ENCODE results near the gene LRRTM2. TPM values are rescaled to one million over a fixed set of nuclear protein-coding genes. Genes with fewer than 3 reads are reported as not detected.

LRRTM2 gene
- total RNA-seq, 1 donor from 2014 or later = 0.59 TPM

DNA sequence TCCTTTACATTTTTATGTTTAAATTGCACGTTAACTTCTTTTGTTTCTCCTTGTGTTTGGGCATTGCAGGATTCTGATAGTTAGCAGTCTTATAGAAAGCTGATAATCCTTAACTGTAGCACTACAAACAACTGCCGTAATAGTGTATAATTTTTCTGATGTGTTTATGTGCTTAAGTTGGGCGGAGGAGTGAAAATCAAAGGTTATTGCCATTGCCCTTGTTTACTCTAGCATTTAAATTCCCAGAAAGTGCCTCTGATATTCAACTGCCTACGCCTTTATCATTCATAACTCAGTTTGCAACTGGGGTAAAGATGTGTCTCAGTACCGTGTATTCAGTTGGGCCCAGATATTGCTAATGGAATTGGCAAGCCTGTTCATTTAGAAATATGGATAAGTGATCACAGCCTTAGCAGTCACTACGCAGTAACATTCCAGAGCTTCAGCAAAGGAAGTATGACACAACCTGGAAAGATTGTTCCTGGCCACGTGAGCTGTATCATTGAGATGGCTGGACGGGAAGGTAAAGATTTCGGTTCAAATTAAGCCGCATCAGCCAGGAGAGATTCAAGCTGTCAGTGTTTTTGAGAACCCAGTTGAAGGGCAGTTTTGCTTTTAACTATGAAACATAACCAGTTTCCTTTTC lies 28.1 kb upstream of the LRRTM2 start:
- no peak overlapping the region for H3K4me3 Mint-ChIP-seq (ENCODE audit: low read depth)
- H3K9me3 Mint-ChIP-seq = peaks cover 5% of the 10 kb centered on the region
- intact Hi-C loops (cut with micrococcal nuclease) = no loop called here
- peaks cover 54% of the 10 kb centered on the region for H3K36me3 Mint-ChIP-seq (ENCODE audit: low read depth)
- H3K4me1 Mint-ChIP-seq (ENCODE audit: low read depth) = peaks cover 29% of the 10 kb centered on the region
- peaks cover 19% of the 10 kb centered on the region for H3K27me3 Mint-ChIP-seq (ENCODE audit: low read depth)
- H3K27ac Mint-ChIP-seq = no peak overlapping the region
- no peak for DNase-seq (ENCODE audit: low spot score)

DNA sequence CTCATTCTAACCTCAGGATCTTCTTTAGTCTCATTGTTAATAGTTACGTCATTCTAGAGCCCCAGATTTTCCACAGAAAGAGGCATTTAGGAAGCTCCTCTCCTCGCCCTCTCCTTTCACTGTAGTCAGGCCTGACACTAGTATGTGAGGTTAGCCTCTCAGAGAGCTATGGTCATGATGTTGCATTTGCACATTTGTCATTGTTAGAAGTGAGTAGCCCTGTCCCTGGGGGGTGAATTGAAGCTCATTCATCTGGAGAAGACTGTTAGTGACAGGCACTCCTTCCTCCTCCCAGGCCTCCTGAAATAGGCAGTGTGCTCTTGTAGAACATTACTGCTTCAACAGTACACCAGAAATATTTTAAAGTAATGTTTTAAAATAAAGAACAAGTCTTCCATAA lies 26.6 kb upstream of the LRRTM2 start:
- H3K4me1 Mint-ChIP-seq (ENCODE audit: low read depth) = peaks cover 29% of the 10 kb centered on the region
- intact Hi-C loops (cut with micrococcal nuclease) = no loop called here
- peaks cover 59% of the 10 kb centered on the region for H3K36me3 Mint-ChIP-seq (ENCODE audit: low read depth)
- H3K9me3 Mint-ChIP-seq = peaks cover 5% of the 10 kb centered on the region
- no peak for DNase-seq (ENCODE audit: low spot score)
- H3K27ac Mint-ChIP-seq = no peak overlapping the region
- no peak overlapping the region for H3K4me3 Mint-ChIP-seq (ENCODE audit: low read depth)
- peaks cover 19% of the 10 kb centered on the region for H3K27me3 Mint-ChIP-seq (ENCODE audit: low read depth)

GRCh38 chr5:138900281-138900965 lies 25.3 kb upstream of the LRRTM2 start:
- Mint-ChIP-seq H3K27me3 (ENCODE audit: low read depth) (peaks cover 19% of the 10 kb centered on the region), H3K9me3 (peaks cover 5% of the 10 kb centered on the region), H3K4me3 (ENCODE audit: low read depth) (no peak overlapping the region), H3K36me3 (ENCODE audit: low read depth) (peaks cover 48% of the 10 kb centered on the region), H3K4me1 (ENCODE audit: low read depth) (peaks cover 29% of the 10 kb centered on the region), H3K27ac (no peak overlapping the region)
- no peak for DNase-seq (ENCODE audit: low spot score)
- intact Hi-C loops (cut with micrococcal nuclease) = loop anchor here (1.0 kb wide), 1 partner anchor 259 kb away; no protein-coding TSS in a partner anchor

DNA sequence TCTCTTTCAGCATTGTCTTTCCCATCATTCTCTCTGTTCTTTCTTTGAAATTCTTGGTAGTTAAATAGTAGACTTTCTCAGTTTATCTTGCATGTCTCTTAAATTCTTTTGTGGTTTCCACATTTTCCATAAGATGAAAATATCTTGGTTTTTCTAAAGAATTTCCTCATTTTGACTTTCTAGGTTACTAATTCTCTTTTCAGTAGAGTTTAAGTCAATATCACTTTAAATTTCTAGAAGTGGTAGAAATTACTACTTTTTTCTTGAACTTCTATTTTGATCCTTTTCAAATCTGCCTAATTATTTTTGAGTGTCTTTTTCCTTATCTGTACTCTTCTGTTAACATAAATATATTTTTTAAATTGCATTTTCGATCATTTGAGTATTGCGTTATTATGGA lies 23.6 kb upstream of the LRRTM2 start:
- peaks cover 5% of the 10 kb centered on the region for H3K9me3 Mint-ChIP-seq
- peaks cover 45% of the 10 kb centered on the region for H3K36me3 Mint-ChIP-seq (ENCODE audit: low read depth)
- peaks cover 29% of the 10 kb centered on the region for H3K4me1 Mint-ChIP-seq (ENCODE audit: low read depth)
- intact Hi-C loops (cut with micrococcal nuclease) = no loop called here
- peaks cover 19% of the 10 kb centered on the region for H3K27me3 Mint-ChIP-seq (ENCODE audit: low read depth)
- no peak overlapping the region for H3K4me3 Mint-ChIP-seq (ENCODE audit: low read depth)
- H3K27ac Mint-ChIP-seq = no peak overlapping the region
- DNase-seq (ENCODE audit: low spot score) = no peak

DNA sequence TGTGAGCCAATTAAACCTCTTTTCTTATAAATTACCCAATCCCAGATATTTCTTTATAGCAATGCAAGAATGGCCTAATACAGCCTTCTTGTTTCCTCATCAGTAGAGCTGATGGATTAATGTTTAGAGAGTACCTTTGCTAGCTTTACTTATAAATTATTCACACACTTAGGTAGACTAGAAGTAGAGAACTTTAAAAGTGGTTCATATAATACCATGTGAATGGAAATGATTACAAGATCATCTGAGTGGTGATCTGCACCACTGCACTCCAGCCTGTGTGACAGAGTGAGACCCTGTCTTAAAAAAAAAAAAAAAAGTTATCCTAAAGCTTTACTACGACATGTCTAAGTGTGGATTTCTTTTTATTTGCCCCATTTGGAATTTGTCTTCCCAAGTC lies 23.2 kb upstream of the LRRTM2 start:
- DNase-seq (ENCODE audit: low spot score) = no peak
- peaks cover 19% of the 10 kb centered on the region for H3K27me3 Mint-ChIP-seq (ENCODE audit: low read depth)
- no peak overlapping the region for H3K4me3 Mint-ChIP-seq (ENCODE audit: low read depth)
- peaks cover 29% of the 10 kb centered on the region for H3K4me1 Mint-ChIP-seq (ENCODE audit: low read depth)
- peaks cover 42% of the 10 kb centered on the region for H3K36me3 Mint-ChIP-seq (ENCODE audit: low read depth)
- intact Hi-C loops (cut with micrococcal nuclease) = no loop called here
- H3K27ac Mint-ChIP-seq = no peak overlapping the region
- H3K9me3 Mint-ChIP-seq = peaks cover 5% of the 10 kb centered on the region

DNA sequence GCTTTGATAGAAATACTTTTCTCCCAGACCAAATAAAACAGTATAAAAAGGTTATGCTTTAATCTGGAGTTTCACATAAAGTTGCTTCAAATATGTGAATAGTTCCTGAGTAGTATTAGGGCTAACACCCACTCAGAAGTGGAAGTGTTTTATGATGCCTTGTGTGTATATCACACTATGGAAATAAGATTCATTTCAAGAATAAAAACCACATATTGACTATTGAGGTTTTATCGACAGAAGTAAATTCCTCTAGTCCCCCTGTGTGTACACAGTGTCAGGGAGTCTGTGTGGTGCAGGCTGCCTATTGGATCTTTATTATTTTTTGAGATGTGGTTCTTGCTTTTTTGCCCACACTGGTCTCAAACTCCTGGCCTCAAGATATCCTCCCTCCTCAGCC lies 20.8 kb upstream of the LRRTM2 start:
- peaks cover 32% of the 10 kb centered on the region for H3K36me3 Mint-ChIP-seq (ENCODE audit: low read depth)
- intact Hi-C loops (cut with micrococcal nuclease) = no loop called here
- no peak for DNase-seq (ENCODE audit: low spot score)

GRCh38 chr5:138890644-138891043 lies 15.5 kb upstream of the LRRTM2 start:
- H3K36me3 Mint-ChIP-seq (ENCODE audit: low read depth) = peaks cover 51% of the 10 kb centered on the region
- DNase-seq (ENCODE audit: low spot score) = no peak

More for the DNA sequence above, 20.8 kb upstream of the LRRTM2 start:
- Mint-ChIP-seq H3K4me1 (ENCODE audit: low read depth) (peaks cover 23% of the 10 kb centered on the region), H3K27ac (no peak overlapping the region), H3K9me3 (peaks cover 8% of the 10 kb centered on the region), H3K27me3 (ENCODE audit: low read depth) (peaks cover 9% of the 10 kb centered on the region), H3K4me3 (ENCODE audit: low read depth) (no peak overlapping the region)

GRCh38 chr5:138889994-138890393 lies 14.9 kb upstream of the LRRTM2 start:
- no peaks in the 10 kb centered on the region for H3K27me3 Mint-ChIP-seq (ENCODE audit: low read depth)
- no peak for DNase-seq (ENCODE audit: low spot score)
- H3K27ac Mint-ChIP-seq = no peak overlapping the region
- H3K4me1 Mint-ChIP-seq (ENCODE audit: low read depth) = no peaks in the 10 kb centered on the region
- H3K9me3 Mint-ChIP-seq = peaks cover 17% of the 10 kb centered on the region
- peaks cover 48% of the 10 kb centered on the region for H3K36me3 Mint-ChIP-seq (ENCODE audit: low read depth)
- H3K4me3 Mint-ChIP-seq (ENCODE audit: low read depth) = no peak overlapping the region
- intact Hi-C loops (cut with micrococcal nuclease) = no loop called here

More at GRCh38 chr5:138890644-138891043, 15.5 kb upstream of the LRRTM2 start:
- no peaks in the 10 kb centered on the region for H3K27me3 Mint-ChIP-seq (ENCODE audit: low read depth)
- no peak overlapping the region for H3K4me3 Mint-ChIP-seq (ENCODE audit: low read depth)
- no peaks in the 10 kb centered on the region for H3K4me1 Mint-ChIP-seq (ENCODE audit: low read depth)
- intact Hi-C loops (cut with micrococcal nuclease) = no loop called here
- peaks cover 17% of the 10 kb centered on the region for H3K9me3 Mint-ChIP-seq
- no peak overlapping the region for H3K27ac Mint-ChIP-seq

DNA sequence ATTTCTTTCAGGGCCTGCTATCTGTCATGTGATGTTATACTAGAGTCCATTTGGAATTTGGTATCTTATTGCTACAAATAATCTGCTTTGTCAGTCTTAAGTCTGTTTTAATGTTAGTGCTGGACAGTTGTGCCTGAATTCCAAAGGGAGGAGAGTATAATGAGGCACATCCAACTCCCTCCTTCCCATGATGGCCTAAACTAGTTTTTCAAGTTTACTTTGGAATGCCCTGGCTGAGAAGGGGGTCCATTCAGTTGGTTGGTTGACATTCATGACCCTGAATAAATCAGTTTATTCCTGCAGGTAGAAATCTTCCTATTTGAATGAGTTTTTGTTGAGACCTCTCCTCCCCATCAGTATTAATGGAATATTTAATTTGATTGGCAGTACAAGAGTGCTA lies 9.4 kb upstream of the LRRTM2 start:
- Mint-ChIP-seq H3K36me3 (ENCODE audit: low read depth) (peaks cover 28% of the 10 kb centered on the region), H3K27me3 (ENCODE audit: low read depth) (peaks cover 6% of the 10 kb centered on the region), H3K4me1 (ENCODE audit: low read depth) (peaks cover 2% of the 10 kb centered on the region), H3K4me3 (ENCODE audit: low read depth) (no peak overlapping the region), H3K9me3 (peaks cover 2% of the 10 kb centered on the region), H3K27ac (no peak overlapping the region)
- intact Hi-C loops (cut with micrococcal nuclease) = no loop called here
- no peak for DNase-seq (ENCODE audit: low spot score)

GRCh38 chr5:138884094-138884493 lies 9.0 kb upstream of the LRRTM2 start:
- Mint-ChIP-seq H3K4me1 (ENCODE audit: low read depth) (peaks cover 2% of the 10 kb centered on the region), H3K9me3 (no peaks in the 10 kb centered on the region), H3K27me3 (ENCODE audit: low read depth) (peaks cover 6% of the 10 kb centered on the region), H3K27ac (no peak overlapping the region), H3K4me3 (ENCODE audit: low read depth) (no peak overlapping the region), H3K36me3 (ENCODE audit: low read depth) (peaks cover 23% of the 10 kb centered on the region)
- intact Hi-C loops (cut with micrococcal nuclease) = no loop called here
- DNase-seq (ENCODE audit: low spot score) = no peak

DNA sequence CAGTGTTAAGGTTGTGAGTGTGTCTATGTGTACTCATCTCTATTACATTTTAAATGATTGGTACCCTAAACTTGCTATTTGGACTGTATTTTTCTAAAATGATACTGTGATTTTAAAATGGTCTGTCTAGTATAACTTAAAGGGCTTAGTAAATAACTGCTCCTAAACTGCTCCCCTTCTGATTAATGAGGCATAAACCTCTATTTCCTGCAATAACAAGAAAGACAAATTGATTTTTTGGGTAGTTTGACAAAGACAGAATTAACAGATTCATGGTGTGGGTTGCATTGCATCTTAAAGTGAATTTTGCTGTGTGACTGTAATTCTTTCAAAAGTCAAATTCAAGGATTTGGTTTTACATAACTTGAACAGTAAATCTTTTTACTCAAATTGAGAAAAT lies 8.1 kb upstream of the LRRTM2 start:
- Mint-ChIP-seq H3K27me3 (ENCODE audit: low read depth) (peaks cover 6% of the 10 kb centered on the region), H3K36me3 (ENCODE audit: low read depth) (peaks cover 16% of the 10 kb centered on the region), H3K27ac (no peak overlapping the region), H3K9me3 (no peaks in the 10 kb centered on the region), H3K4me1 (ENCODE audit: low read depth) (peaks cover 4% of the 10 kb centered on the region), H3K4me3 (ENCODE audit: low read depth) (no peak overlapping the region)
- DNase-seq (ENCODE audit: low spot score) = no peak
- intact Hi-C loops (cut with micrococcal nuclease) = no loop called here

- Mint-ChIP-seq H3K36me3 (ENCODE audit: low read depth) (no peaks in the 10 kb centered on the region), H3K4me3 (ENCODE audit: low read depth) (no peak overlapping the region), H3K27ac (no peak overlapping the region), H3K9me3 (no peaks in the 10 kb centered on the region), H3K4me1 (ENCODE audit: low read depth) (peaks cover 6% of the 10 kb centered on the region), H3K27me3 (ENCODE audit: low read depth) (peaks cover 7% of the 10 kb centered on the region)
- DNase-seq (ENCODE audit: low spot score) = no peak
- intact Hi-C loops (cut with micrococcal nuclease) = no loop called here
These were observed 3.5 kb upstream of the LRRTM2 start for GRCh38 chr5:138878437-138879235.

- Mint-ChIP-seq H3K36me3 (ENCODE audit: low read depth) (no peaks in the 10 kb centered on the region), H3K27ac (no peak overlapping the region), H3K9me3 (no peaks in the 10 kb centered on the region), H3K27me3 (ENCODE audit: low read depth) (peaks cover 4% of the 10 kb centered on the region), H3K4me3 (ENCODE audit: low read depth) (no peak overlapping the region), H3K4me1 (ENCODE audit: low read depth) (peaks cover 9% of the 10 kb centered on the region)
- DNase-seq (ENCODE audit: low spot score) = no peak
- intact Hi-C loops (cut with micrococcal nuclease) = no loop called here
These were observed 1.7 kb upstream of the LRRTM2 start for GRCh38 chr5:138876811-138877210.

All from activated T-helper 2 cell treated with anti-CD3 and anti-CD28 coated beads, Interferon-gamma antibody, Interleukin-2, Interleukin-4, amounts not matched to agents 10 μg/mL and 5 μg/mL and 100 μg/mL, durations not matched to agents 14 hours and 24 hours and 36 hours (primary cell).